ENCODE measurements around the gene NUMB.
"Not testable (repeated sequence)": the region's sequence is repeated elsewhere in the genome, so short reads cannot be mapped to it uniquely, and the experiment has no call there.

The NUMB gene

DNA sequence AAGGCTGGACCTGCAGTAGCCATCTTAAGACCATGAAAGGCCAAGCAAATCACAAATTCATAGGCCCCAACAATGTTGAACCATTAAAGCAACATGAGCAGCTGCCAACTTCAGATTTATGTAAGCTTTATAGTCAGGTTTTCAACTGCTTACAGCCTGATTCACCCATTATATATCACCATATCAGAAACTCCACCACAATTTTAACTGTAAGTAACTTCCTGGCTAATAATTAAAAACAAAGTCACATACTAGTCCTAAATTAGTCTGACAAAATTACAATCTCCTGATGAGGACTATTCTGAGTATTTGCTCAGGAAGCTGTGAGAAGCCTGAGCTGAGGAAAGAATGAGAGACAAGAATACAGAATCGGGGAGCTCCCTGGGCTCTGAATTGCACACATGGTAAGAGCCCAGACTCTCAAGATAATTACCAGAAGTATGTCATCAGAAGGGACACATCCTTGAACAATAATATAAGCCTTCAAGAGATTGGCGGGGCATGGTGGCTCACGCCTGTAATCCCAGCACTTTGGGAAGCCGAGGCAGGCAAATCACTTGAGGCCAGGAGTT, 55.1 kb downstream of the NUMB start:
- no peak for FAIRE-seq

DNA sequence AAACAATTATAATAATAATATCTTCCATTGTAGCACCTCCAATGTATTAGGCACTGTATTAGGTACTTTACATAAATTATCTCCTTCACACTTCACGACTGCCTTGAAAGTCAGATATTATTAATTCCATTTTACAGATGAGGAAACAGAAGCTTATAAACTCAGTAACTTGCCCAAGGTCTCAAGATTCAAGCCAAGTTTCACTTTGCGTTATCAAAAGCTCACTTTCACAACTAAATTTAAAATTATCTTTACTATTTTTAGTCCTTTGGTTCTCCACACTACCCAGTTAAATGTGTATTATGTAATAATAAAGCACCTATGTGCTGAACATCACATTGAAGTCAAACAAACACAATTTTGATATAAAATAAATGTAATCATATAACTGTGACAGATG, 55.8 kb downstream of the NUMB start:
- no peak for FAIRE-seq

- FAIRE-seq = no peak
Observed at GRCh38 chr14:73397810-73398209, 60.5 kb downstream of the NUMB start.

GRCh38 chr14:73394317-73394716, 64.0 kb downstream of the NUMB start:
- FAIRE-seq = no peak

DNA sequence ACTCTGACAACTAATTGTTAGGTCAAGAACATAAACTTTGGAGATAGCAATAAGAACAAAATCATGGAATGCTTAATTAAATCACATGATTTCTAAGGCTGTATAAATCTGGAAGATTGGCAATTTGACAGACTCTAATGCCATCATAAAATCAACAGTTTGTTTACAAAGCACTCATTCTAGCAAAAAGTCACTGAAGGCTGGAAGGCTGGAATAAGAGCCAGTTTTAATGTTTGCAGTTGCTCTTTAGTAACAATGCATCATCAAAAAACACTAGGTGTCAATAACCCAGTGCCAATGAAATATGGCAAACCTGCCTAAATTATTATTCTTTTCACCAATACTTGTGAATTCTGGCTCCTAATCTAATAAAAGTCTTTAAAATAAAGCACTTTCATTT, 65.0 kb downstream of the NUMB start:
- no peak for FAIRE-seq

DNA sequence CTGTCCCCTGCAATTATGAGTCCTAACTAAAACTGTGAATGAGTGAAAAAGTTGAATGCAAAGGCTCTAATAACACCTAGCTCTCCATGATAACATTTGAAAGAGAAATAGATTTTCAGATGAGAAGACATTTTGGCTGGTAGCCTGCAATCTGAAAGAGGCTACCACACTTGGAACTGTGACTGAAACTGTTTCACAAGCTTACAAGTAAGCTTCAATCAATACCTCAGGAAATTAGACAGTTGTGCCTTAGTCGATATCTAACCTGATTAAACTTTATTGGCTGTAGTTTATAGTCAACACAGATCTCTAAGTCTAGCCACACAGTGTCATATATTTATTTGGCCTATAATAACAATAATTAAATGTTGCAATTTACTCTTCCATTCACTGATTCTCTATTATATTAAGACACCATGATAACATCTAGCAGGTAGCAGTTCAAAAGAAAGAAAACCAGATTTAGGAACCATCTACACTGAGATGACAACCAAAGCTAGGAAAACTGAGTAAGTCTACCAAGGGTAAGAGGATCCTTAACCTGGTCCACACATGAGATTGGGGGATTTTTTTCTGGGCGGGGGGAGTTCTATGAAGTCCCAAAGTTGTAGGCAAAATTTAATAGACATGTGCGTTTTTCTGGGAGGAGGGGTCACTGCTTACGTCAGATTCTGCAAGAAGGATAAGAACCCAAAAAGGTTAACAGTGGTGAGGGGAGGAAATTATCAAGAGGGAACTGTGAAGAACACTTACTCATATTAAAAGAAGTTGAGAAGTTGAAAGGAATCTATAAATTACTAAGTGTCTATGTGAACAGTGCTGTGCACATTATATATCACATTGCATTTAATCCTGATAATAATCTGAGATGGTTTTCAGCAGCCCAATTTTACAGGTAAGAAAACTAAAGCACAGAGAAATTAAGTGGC, 65.8 kb downstream of the NUMB start:
- no peak for FAIRE-seq

DNA sequence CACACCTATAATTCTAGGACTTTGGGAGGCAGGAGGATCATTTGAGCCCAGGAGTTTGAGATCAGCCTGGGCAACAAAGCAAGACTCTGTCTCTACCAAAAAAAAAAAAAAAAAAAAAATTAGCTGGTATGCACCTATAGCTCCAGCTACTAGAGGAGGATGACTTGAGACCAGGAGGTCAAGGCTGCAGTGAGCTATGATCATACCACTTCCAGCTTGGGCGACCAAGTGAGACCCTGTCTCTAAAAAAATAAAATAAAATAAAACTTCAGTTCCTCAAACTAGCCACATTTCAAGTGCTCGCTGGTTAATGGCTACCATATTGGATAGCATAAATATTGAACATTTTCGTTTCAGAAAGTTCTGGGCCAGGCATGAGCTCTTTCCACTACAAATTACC, 70.5 kb downstream of the NUMB start:
- FAIRE-seq = not testable (repeated sequence)

GRCh38 chr14:73386342-73386741, 72.0 kb downstream of the NUMB start:
- FAIRE-seq = no peak

GRCh38 chr14:73385021-73385420, 73.3 kb downstream of the NUMB start:
- FAIRE-seq = not testable (repeated sequence)

GRCh38 chr14:73383356-73383755, 75.0 kb downstream of the NUMB start:
- FAIRE-seq = no peak

GRCh38 chr14:73381380-73382013, 76.8 kb downstream of the NUMB start:
- no peak for FAIRE-seq

DNA sequence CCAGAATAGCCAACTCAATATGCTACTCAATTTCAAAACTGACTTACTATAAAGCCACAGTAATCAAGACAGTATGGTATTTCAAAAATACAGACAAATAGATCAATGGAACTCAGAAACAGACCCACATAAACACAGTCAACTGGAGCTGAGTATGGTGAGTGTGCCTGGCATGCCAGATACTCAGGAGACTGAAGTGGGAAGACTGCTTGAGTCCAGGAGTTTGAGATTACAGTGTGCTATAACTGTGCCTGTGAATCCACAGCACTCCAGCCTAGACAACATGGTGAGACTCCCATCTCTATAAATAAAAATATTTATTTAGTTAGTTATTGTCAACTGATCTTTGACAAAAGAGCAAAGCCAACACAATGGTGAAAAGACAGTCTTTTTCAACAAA, 81.8 kb downstream of the NUMB start:
- FAIRE-seq = no peak

DNA sequence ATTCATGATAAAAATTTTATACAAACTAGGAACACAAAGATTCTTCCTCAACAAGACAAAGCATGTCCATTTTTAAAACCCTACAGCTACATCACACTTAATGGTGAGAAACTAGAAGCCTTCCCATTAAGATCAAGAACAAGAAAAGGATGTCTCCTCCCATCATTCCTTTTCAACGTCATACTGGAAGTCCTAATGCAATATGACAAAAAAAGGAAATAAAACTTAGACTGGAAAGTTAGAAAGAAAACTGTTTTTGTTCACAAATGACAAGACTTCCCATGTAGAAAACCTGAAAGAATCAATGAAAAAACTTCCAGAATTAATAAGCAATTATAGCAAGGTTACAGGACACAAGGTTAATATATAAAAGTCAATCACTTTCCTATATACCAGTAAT, 82.5 kb downstream of the NUMB start:
- FAIRE-seq = no peak

GRCh38 chr14:73374218-73374617, 84.1 kb downstream of the NUMB start:
- no peak for FAIRE-seq

- peak; percentile 70 for FAIRE-seq
Observed at GRCh38 chr14:73372529-73372928, 85.8 kb downstream of the NUMB start.

GRCh38 chr14:73370561-73370960, 87.8 kb downstream of the NUMB start:
- no peak for FAIRE-seq

GRCh38 chr14:73369428-73369827, 88.9 kb downstream of the NUMB start:
- no peak for FAIRE-seq

GRCh38 chr14:73368616-73369015, 89.7 kb downstream of the NUMB start:
- FAIRE-seq = no peak

- FAIRE-seq = no peak
Observed at GRCh38 chr14:73365727-73366126, 92.6 kb downstream of the NUMB start.

DNA sequence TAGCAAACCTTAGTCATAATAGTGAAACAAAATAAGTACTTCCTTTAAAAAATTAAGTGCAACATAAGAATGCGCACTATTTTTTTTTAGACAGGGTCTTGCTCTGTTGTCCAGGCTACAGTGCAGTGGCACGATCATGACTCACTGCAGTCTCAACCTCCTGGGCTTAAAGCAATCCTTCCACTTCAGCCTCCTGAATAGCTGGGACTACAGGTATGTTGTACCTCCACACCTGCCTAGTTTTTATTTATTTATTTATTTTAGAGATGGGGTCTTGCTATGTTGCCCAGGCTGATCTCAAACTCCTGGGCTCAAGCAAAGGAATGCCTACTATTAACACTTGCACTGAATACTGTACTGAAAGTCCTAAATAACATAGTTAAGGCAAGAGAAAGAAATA, 93.8 kb downstream of the NUMB start:
- FAIRE-seq = no peak

DNA sequence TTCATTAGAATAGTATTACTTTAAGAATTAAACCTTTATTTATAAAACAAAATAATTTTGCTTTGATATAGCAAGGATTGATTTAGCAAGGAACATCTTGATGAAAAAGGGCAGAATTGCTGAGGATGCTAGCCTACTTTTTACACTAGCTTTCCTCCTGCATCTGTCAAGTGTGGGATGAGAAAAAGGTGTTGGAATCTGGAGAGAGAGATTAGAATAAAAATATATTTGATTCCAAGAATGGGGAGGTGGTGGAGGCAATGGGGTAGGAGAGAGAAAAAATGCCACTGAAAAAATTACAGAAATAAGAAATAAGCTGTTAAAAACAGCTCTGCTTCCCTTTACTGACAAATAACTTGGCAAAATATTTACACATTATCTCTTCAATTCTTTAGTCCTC, 98.9 kb downstream of the NUMB start:
- no peak for FAIRE-seq

- no peak for FAIRE-seq
Observed at GRCh38 chr14:73358187-73358586, 100.2 kb downstream of the NUMB start.

DNA sequence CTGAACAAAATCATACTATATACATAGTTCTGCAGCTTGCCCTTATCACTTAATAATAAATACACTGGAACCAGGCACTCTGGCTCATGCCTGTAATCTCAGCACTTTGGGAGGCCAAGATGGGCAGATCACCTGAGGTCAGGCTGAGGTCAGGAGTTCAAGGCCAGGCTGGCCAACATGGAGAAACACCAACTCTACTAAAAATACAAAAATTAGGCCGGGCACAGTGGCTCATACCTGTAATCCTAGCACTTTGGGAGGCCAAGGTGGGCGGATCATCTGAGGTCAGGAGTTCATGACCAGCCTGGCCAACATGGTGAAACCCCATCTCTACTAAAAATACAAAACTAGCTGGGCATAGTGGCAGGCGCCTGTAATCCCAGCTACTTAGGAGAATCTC, 109.3 kb downstream of the NUMB start:
- not testable (repeated sequence) for FAIRE-seq

- FAIRE-seq = no peak
Observed at GRCh38 chr14:73344319-73344718, 114.0 kb downstream of the NUMB start.

Measured in A204.1 (cell line).